ENCODE measurements around the gene TEAD1. TPM values are rescaled to one million over a fixed set of nuclear protein-coding genes. Genes with fewer than 3 reads are reported as not detected.

TEAD1 gene
- total RNA-seq, 1 experiment from 2014 or later = 102 TPM

- peak; percentile 80 for TF ChIP-seq CTCF (IDR thresholded peaks at IDR 0.05)
- no peak for TF ChIP-seq TCF7L2 (IDR thresholded peaks at IDR 0.05; ENCODE audit: low read depth, low read length)
- TF ChIP-seq SIN3A (IDR thresholded peaks at IDR 0.05; ENCODE audit: borderline replicate concordance, insufficient read depth, low read depth, low read length) = no peak
- TF ChIP-seq POLR2AphosphoS5 (IDR thresholded peaks at IDR 0.05; ENCODE audit: low read depth, low read length) = no peak
- no peak for TF ChIP-seq REST (IDR thresholded peaks at IDR 0.05; ENCODE audit: insufficient read depth in 1 of 2, low read depth in 2 of 2, low read length in 1 of 2)
- ChIA-PET CTCF (interaction anchor here (0.6 to 1.0 kb wide), 3 partner anchors 13 to 295 kb away, joined by 3 to 5 read pairs (median 3); no protein-coding TSS in a partner anchor), POLR2A (no interaction called here)
- no TSS peak for BruUV-seq (replicated peaks)
- Histone ChIP-seq H3K36me3 (ENCODE audit: control insufficient read depth, insufficient read depth, low read length) (no peaks in the 10 kb centered on the region), H3K9me3 (ENCODE audit: control insufficient read depth, insufficient read depth, low read depth, low read length) (no peaks in the 10 kb centered on the region), H3K27ac (ENCODE audit: low read length) (no peak overlapping the region), H3K4me1 (ENCODE audit: control insufficient read depth, insufficient read depth, low read length) (no peaks in the 10 kb centered on the region), H3K27me3 (ENCODE audit: control insufficient read depth, insufficient read depth, low read length) (no peaks in the 10 kb centered on the region), H3K4me3 (ENCODE audit: low read depth in 2 of 2, low read length in 2 of 2) (no peak overlapping the region)
- in situ Hi-C loops (cut with HindIII; ENCODE audit: low pct_unique_long_range_greater_than_20kb, low sequenced_read_pairs) (no loop called here), intact Hi-C loops (cut with micrococcal nuclease; ENCODE audit: unreplicated experiment) (no loop called here)
- ATAC-seq (peak; percentile 87), DNase-seq (ENCODE audit: low read depth, low spot score) (no peak)
Measured at GRCh38 chr11:12914400-12914912, 240.2 kb downstream of the TEAD1 start.

- BruUV-seq (replicated peaks) = no TSS peak
- Histone ChIP-seq H3K4me3 (ENCODE audit: low read depth in 2 of 2, low read length in 2 of 2) (no peak overlapping the region), H3K4me1 (ENCODE audit: control insufficient read depth, insufficient read depth, low read length) (no peaks in the 10 kb centered on the region), H3K27me3 (ENCODE audit: control insufficient read depth, insufficient read depth, low read length) (no peaks in the 10 kb centered on the region), H3K27ac (ENCODE audit: low read length) (no peak overlapping the region), H3K9me3 (ENCODE audit: control insufficient read depth, insufficient read depth, low read depth, low read length) (no peaks in the 10 kb centered on the region), H3K36me3 (ENCODE audit: control insufficient read depth, insufficient read depth, low read length) (no peaks in the 10 kb centered on the region)
- in situ Hi-C loops (cut with HindIII; ENCODE audit: low pct_unique_long_range_greater_than_20kb, low sequenced_read_pairs) (no loop called here), intact Hi-C loops (cut with micrococcal nuclease; ENCODE audit: unreplicated experiment) (no loop called here)
- ChIA-PET POLR2A (no interaction called here), CTCF (interaction anchor here (0.6 kb wide), 1 partner anchor 294 kb away, joined by 5 read pairs; no protein-coding TSS in a partner anchor)
- no peak for TF ChIP-seq CTCF (IDR thresholded peaks at IDR 0.05)
- no peak for TF ChIP-seq TCF7L2 (IDR thresholded peaks at IDR 0.05; ENCODE audit: low read depth, low read length)
- no peak for TF ChIP-seq POLR2AphosphoS5 (IDR thresholded peaks at IDR 0.05; ENCODE audit: low read depth, low read length)
- no peak for TF ChIP-seq SIN3A (IDR thresholded peaks at IDR 0.05; ENCODE audit: borderline replicate concordance, insufficient read depth, low read depth, low read length)
- no peak for TF ChIP-seq REST (IDR thresholded peaks at IDR 0.05; ENCODE audit: insufficient read depth in 1 of 2, low read depth in 2 of 2, low read length in 1 of 2)
- no peak for ATAC-seq
- no peak for DNase-seq (ENCODE audit: low read depth, low spot score)
Measured at GRCh38 chr11:12915093-12915492, 240.9 kb downstream of the TEAD1 start.
